HG02759 (cell line): ENCODE measurements around the gene ATP2B3.

Experiments used
- ATAC-seq: cut with Tn5 transposase; IDR thresholded peaks from one replicate; pipeline ENCODE4 v1.9.1; 2021; ENCODE audit warnings: mild to moderate bottlenecking, moderate library complexity; ENCODE audit not compliant: unreplicated experiment

The ATP2B3 gene

GRCh38 chrX:153488231-153488914, 29.1 kb upstream of the ATP2B3 start:
- ATAC-seq = no peak

DNA sequence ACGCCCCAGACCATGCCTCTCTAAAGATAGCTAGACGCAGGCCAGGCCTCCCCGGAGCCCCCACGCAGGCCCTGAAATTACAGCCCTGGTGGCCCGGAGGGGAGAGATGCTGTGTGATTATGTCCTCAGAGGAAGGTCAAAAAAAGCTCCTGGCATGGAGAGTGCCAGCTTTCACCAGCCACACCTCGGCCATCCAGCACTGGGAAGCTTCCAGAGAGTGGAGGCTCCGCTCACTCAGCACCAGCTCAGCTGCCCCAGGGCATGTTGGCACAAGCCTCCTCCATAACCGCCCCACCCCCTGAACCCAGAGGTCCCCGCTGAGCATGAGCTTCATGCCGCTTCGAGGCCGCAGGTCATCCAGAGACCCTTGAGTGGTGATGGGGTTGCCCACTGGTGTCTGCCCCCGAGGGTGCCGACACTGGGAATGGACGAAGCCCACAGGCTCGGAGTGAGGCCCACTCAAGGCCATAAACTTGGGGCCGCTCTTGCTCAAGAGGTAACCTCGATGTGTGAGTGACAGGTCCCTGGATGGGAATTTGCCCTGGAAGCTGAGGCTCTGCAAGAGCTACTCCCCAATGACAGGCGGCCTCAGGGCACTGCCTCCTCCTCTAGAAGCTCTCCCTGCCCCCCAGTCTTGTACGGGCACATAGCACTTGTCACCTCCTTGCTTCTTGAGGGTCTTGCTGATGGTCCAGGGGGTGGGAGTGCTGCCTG, 27.1 kb upstream of the ATP2B3 start:
- ATAC-seq = no peak

- no peak for ATAC-seq
Observed at GRCh38 chrX:153491351-153491914, 26.0 kb upstream of the ATP2B3 start.

DNA sequence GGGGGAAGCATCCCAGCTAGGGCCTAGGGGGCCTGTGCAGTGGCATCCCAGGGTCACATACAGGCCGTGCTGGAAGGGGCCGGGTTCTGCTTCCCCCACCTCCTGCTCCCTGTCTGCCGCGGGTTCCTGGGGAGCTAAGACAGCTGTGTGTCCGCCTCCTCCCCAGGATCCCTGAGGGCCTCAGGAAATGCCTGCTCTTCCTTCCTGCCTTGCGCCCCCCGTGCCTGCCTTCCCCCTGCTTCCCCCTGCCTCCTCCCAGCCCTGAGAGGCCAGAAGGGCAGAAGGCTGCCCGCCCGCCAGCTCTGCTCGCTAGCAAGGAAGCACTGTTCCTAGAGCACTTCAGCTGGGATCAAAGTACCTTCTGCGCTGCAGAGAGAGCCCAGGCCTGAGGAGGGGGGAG, 25.5 kb upstream of the ATP2B3 start:
- ATAC-seq = no peak

DNA sequence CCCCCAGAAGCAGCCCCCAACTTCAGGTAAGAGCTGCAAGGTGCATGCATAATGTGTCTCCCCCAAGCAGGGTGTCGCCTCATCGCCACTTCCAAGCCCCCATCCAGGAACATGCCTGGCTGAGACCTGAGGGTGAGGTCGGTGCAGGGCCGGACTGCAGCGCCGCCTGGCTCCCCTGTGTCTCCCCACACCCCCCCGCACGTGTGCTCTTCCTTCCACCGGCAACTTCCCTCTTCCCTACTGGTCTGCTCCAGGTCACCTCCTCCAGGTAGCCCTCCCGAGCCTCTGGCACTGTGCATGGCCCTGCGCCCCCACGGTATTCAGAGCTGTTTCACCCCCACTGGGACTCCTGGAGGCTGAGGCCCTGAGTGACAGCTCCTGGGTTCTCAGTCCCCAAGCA, 24.9 kb upstream of the ATP2B3 start:
- no peak for ATAC-seq

GRCh38 chrX:153493085-153493484, 24.4 kb upstream of the ATP2B3 start:
- no peak for ATAC-seq

- no peak for ATAC-seq
Observed at GRCh38 chrX:153494061-153494460, 23.4 kb upstream of the ATP2B3 start.

GRCh38 chrX:153494541-153495361, 22.7 kb upstream of the ATP2B3 start, which contains the start of gene BGN:
Gene BGN (plus strand): TSS chrX:153494980. CDS start chrX:153504632, 9,652 bp downstream.
- no peak for ATAC-seq

GRCh38 chrX:153495362-153495751, 22.1 kb upstream of the ATP2B3 start:
- no peak for ATAC-seq

DNA sequence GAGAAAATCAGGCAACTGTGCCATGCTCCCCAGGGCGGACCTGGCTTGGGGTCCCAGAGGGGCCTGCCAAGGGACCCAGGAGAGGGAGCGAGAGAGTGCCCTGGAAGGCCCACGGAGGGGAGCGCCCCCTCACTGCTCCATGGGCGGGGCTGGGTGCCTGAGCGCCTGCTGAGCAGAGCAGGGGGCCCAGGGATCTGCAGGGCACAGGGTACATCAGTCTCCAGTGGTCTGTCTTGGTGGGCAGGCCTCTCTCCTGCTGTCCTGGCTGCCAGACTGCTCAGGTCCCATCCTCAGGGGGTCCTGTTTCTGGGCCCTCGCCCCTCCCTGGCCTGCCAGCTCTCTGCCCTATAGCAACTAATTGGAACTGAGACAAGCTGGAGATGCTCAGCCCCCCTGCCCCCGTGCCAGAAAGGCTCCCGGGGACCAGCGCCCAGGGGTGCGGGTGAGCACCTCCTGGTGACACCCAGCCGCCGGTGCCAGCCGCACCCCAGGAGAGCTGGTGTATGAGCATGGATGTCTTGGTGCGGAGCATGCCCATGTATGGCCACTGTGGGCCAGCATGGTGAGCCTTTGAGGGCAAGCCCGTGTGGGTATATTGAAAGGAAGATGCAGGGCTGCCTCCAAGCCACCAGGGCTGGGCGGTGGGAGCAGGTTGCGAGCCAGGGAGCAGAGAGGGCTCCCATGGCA, 21.4 kb upstream of the ATP2B3 start:
- no peak for ATAC-seq

DNA sequence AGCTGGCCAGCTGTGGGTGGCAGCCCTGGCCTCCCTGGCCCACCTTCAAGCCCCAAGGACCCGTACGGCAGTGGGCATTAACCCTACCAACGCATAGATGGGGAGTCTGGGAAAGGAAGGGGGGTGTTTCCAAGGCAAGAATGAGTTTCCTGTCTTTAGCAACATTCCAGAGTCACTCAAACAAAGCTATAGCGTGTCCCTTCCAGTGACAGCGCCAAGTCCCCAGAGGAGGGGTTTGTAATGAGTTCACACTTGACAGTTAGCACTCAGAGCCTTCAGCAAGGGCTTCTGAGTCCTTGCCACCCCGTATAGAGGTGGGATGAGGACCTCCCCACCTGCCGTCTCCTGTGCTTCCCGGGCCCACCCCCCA, 20.9 kb upstream of the ATP2B3 start:
- ATAC-seq = no peak

DNA sequence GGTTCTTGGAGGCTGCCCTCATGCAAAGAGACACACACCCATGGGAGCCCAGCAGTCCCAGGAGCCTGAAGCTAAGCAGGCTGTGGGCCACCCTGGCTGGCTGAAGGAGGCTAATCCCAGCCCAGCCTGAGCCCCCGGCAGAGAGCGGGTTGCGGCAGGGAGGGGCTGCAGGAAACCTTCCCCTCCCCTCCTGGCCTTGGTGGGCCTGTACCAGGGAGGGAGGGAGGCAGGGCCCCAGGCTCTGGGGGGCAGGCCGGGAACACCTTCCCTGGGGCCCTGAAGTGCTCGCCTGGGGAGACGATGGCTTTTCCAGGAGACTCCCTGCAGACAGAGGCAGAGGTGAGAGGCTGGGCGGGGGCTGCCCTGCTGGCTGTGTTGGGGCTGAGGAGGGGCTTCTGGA, 19.0 kb upstream of the ATP2B3 start:
- no peak for ATAC-seq

- no peak for ATAC-seq
Observed at GRCh38 chrX:153499341-153499740, 18.1 kb upstream of the ATP2B3 start.

DNA sequence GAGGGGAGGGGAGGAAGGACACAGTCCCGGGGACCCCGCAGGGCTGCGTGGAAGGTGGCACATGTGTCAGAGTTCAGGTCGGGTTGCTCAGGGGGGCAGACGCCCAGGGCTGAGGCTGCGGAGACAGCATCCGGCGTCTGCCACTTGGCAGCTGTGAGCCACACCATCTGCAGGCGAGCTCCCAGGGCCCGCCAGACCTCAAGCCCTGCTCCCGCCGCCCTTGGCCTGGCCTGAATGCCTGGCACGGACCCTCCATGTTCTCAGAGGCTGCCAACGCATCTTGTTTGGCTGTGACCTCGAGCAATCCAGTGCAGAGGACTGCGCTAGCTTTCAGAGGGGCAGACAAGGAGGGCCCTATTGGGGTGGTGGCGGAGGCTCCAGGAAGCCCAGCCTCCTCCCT, 17.6 kb upstream of the ATP2B3 start:
- no peak for ATAC-seq

- ATAC-seq = no peak
Observed at GRCh38 chrX:153500676-153501280, 16.7 kb upstream of the ATP2B3 start.

DNA sequence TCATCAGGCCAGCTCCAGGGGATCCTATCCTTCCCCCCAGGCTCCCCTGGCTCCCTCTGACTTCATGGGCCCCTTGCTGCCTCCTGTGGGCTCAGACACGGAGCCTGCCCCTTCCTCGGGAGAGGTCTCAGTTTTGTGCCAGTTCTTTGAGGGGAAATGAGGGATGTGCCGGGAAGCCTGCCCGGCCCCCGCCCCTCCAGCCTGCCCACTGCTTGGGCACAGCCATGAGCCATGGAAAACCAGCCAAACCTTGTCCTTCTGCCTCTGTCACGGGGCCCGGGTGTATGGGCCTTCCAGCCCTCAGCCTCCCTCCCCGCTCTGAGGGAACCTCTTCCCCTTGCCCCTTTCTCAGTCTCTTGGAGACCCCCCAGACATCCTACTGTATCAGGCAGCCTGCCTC, 15.9 kb upstream of the ATP2B3 start:
- no peak for ATAC-seq

DNA sequence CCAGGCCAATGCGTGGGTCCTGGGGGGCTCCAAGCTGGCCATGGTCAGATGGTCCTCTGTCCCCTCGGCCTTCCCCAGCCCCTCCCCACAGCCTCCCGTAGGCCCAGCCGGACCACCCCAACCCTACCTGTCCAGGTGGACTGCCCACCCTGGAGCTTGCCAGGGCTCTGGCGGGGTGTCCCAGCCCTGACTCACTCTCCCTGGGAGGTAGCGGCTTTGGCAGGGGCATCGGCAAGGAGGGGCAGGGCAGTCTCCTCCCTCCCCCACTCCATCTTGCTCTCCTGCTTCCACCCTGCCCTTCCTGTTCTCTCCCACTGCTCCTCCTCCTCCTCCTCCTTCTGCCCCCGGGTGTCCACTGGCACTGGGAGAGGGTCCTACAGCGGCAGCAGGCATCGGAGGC, 15.3 kb upstream of the ATP2B3 start:
- ATAC-seq = no peak

GRCh38 chrX:153502796-153503195, 14.6 kb upstream of the ATP2B3 start:
- no peak for ATAC-seq

- ATAC-seq = no peak
Observed at GRCh38 chrX:153504445-153505016, 12.9 kb upstream of the ATP2B3 start.

- no peak for ATAC-seq
Observed at GRCh38 chrX:153505361-153505760, 12.1 kb upstream of the ATP2B3 start.
